Astrocyte (in vitro differentiated cells and primary cell): ENCODE measurements around the gene MEGF11. TPM values are rescaled to one million over a fixed set of nuclear protein-coding genes. Genes with fewer than 3 reads are reported as not detected.

ENCODE experiments used
- DNase-seq: peaks from one replicate; pipeline ENCODE4 v3.0.0-alpha.2; 2010; ENCODE audit warnings: low read depth
- FAIRE-seq: peaks from 2 replicates; lab custom pipeline; 2011; peaks lifted over from hg19 to GRCh38; lab: Jason Lieb, UNC
- H2AFZ ChIP-seq: 2 replicates; pipeline ENCODE4 v1.6.0; 2012; ENCODE audit warnings: low read depth, low read length, inconsistent platforms
- H3K27ac ChIP-seq: 2 replicates; pipeline ENCODE4 v1.5.1; 2011; ENCODE audit warnings: low read depth, low read length, inconsistent platforms
- H3K27me3 ChIP-seq: 2 replicates; pipeline ENCODE4 v1.6.0; 2011; ENCODE audit warnings: low read length, inconsistent platforms; ENCODE audit not compliant: insufficient read depth
- H3K36me3 ChIP-seq: 2 replicates; pipeline ENCODE4 v1.5.1; 2011; ENCODE audit warnings: low read length, inconsistent platforms; ENCODE audit not compliant: insufficient read depth
- H3K4me1 ChIP-seq: 2 replicates; pipeline ENCODE4 v1.5.1; 2011; ENCODE audit warnings: low read length, inconsistent platforms; ENCODE audit not compliant: insufficient read depth
- H3K4me2 ChIP-seq: 2 replicates; pipeline ENCODE4 v1.6.0; 2012; ENCODE audit warnings: low read length, inconsistent platforms
- H3K4me3 ChIP-seq: 2 replicates; pipeline ENCODE4 v1.5.1; 2011; ENCODE audit warnings: low read depth, mild to moderate bottlenecking, low read length, inconsistent platforms; ENCODE audit not compliant: insufficient read depth
- H3K79me2 ChIP-seq: 2 replicates; pipeline ENCODE4 v1.6.0; 2012; ENCODE audit warnings: mild to moderate bottlenecking, low read length, inconsistent platforms; ENCODE audit not compliant: insufficient read depth
- H3K9ac ChIP-seq: 2 replicates; pipeline ENCODE4 v1.6.0; 2012; ENCODE audit warnings: mild to moderate bottlenecking, low read length, inconsistent platforms
- H3K9me3 ChIP-seq: 2 replicates; pipeline ENCODE4 v1.5.1; 2012; ENCODE audit warnings: low read depth, mild to moderate bottlenecking, low read length, inconsistent platforms; ENCODE audit not compliant: insufficient read depth
- H4K20me1 ChIP-seq: 2 replicates; pipeline ENCODE4 v1.6.0; 2012; ENCODE audit warnings: low read length, inconsistent platforms; ENCODE audit not compliant: insufficient read depth
- H3K27ac Mint-ChIP-seq: one replicate; pipeline ENCODE4 v1.8.0; 2021; ENCODE audit warnings: mild to moderate bottlenecking, mixed read lengths; ENCODE audit not compliant: unreplicated experiment
- H3K27me3 Mint-ChIP-seq: one replicate; pipeline ENCODE4 v1.8.0; 2021; ENCODE audit warnings: low read depth, mixed read lengths; ENCODE audit not compliant: unreplicated experiment
- H3K36me3 Mint-ChIP-seq: one replicate; pipeline ENCODE4 v1.8.0; 2021; ENCODE audit warnings: low read depth, mixed read lengths; ENCODE audit not compliant: unreplicated experiment
- H3K4me1 Mint-ChIP-seq: one replicate; pipeline ENCODE4 v1.8.0; 2021; ENCODE audit warnings: low read depth, mixed read lengths; ENCODE audit not compliant: unreplicated experiment
- H3K4me3 Mint-ChIP-seq: one replicate; pipeline ENCODE4 v1.8.0; 2021; ENCODE audit warnings: mild to moderate bottlenecking, moderate library complexity, mixed read lengths; ENCODE audit not compliant: unreplicated experiment
- H3K9me3 Mint-ChIP-seq: one replicate; pipeline ENCODE4 v1.8.0; 2021; ENCODE audit warnings: mild to moderate bottlenecking, mixed read lengths; ENCODE audit not compliant: unreplicated experiment
- EZH2 ChIP-seq: IDR thresholded peaks from 2 replicates; pipeline ENCODE4 v1.6.1; 2012; ENCODE audit warnings: mild to moderate bottlenecking, low read length, inconsistent platforms; ENCODE audit not compliant: insufficient read depth
- total RNA-seq: library from RNA; stranded (reverse); gene quantifications from 2 replicates; pipeline ENCODE4 v1.2.1, GENCODE V29; 2021
- TF ChIP-seq, protein P1 (sequence below): IDR thresholded peaks from 2 replicates; pipeline ENCODE4 v1.5.1; 2011; ENCODE audit warnings: low read depth, mild to moderate bottlenecking, inconsistent platforms, low read length, moderate library complexity; ENCODE audit not compliant: insufficient read depth

MEGF11 gene
- total RNA-seq, 1 donor from 2014 or later: 0.16 TPM

DNA sequence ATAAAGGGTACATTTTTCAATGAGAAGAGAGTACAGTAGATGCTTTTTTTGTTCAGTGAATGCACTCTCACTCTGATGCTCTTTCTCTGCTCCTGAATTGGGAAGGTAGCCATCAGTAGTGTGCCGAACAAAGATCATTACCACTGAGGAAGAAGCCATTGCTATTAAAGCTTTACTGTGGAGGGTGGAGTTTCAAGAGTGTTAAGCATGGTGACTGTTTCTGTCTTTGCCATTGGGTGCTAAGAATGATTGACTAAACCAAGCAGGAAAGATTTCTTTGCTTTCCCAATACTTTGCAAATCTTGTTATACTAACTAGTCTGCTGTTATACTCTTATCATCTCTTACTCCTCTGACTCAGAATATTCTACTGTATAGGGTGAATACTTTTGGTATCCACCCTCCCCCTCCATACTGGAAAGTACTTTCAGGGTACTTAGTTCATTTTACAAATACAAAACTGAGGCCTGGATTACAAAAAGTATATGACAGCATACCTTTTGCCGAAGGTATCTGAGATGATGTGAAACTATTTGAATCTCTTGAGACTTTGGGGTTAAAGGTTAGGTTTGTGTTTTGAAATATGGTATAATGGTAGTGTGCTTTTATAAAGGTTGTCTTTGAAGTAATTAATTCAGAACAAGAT, 382.5 kb downstream of the MEGF11 start:
- Mint-ChIP-seq H3K9me3 (no peaks in the 10 kb centered on the region), H3K4me1 (peaks cover 17% of the 10 kb centered on the region), H3K36me3 (no peaks in the 10 kb centered on the region), H3K4me3 (peak overlapping the region; percentile 98), H3K27ac (peak overlapping the region; percentile 97), H3K27me3 (no peaks in the 10 kb centered on the region)
- TF ChIP-seq, protein P1, sequence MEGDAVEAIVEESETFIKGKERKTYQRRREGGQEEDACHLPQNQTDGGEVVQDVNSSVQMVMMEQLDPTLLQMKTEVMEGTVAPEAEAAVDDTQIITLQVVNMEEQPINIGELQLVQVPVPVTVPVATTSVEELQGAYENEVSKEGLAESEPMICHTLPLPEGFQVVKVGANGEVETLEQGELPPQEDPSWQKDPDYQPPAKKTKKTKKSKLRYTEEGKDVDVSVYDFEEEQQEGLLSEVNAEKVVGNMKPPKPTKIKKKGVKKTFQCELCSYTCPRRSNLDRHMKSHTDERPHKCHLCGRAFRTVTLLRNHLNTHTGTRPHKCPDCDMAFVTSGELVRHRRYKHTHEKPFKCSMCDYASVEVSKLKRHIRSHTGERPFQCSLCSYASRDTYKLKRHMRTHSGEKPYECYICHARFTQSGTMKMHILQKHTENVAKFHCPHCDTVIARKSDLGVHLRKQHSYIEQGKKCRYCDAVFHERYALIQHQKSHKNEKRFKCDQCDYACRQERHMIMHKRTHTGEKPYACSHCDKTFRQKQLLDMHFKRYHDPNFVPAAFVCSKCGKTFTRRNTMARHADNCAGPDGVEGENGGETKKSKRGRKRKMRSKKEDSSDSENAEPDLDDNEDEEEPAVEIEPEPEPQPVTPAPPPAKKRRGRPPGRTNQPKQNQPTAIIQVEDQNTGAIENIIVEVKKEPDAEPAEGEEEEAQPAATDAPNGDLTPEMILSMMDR: no peak
- no peak for TF ChIP-seq EZH2
- H3K9me3 ChIP-seq: no peaks in the 10 kb centered on the region
- H3K4me2 ChIP-seq: peak overlapping the region; percentile 90
- H3K79me2 ChIP-seq: peaks cover 68% of the 10 kb centered on the region
- peaks cover 46% of the 10 kb centered on the region for H4K20me1 ChIP-seq
- no peaks in the 10 kb centered on the region for H3K36me3 ChIP-seq
- DNase-seq (peak; percentile 64), FAIRE-seq (no peak)
- H3K27ac ChIP-seq: peak overlapping the region; percentile 92
- peak overlapping the region; percentile 97 for H3K9ac ChIP-seq
- no peaks in the 10 kb centered on the region for H3K4me1 ChIP-seq
- peak overlapping the region; percentile 99 for H2AFZ ChIP-seq
- H3K27me3 ChIP-seq: no peaks in the 10 kb centered on the region
- peak overlapping the region; percentile 96 for H3K4me3 ChIP-seq

DNA sequence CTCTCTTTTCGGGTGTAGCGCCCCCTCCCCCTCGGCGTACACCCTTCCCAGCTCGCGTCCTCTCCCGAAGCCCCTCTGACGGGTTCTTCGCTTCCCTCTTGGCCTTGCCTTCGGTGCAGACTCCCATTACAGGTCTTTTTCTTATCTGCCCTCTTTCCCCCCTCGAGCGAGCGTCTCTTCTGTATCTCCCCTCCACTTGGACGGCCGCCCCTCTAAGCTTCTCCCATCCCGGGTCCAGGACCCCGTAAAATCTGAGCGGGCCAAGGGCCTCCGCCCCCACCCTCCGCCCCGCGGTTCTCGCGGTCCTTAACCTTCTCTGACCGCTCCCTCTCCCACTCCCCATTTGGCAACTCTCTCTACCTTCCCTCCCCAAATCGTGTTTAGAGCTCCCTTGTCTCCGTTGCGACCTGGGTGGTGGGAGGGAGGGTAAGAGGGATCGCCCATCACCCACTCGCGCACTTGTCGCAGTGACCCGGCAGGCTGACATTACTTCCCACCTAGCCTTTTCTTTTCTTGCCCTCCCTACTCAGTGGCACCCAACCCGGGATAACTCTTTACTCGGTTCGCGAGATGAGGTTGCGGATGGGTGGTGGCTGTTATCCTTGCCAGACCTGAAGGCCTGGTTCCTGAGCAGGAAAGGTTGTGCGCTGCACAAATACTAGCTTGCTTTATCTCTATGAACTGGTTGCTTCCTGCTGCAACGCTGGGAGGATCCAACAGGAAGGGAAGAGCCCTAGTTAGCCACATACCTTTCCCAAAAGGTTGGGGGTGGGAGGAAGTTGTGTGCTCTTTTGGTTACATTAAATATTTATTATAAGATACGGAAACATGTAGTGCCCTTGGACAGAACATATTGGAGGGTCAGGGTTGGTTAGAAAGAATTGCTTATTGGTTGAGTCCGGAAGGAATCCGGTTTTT, 383.3 kb downstream of the MEGF11 start:
- Histone ChIP-seq H3K4me1 (no peaks in the 10 kb centered on the region), H3K4me2 (peak overlapping the region; percentile 90), H3K27me3 (no peaks in the 10 kb centered on the region), H3K79me2 (peaks cover 60% of the 10 kb centered on the region), H2AFZ (peak overlapping the region; percentile 99), H4K20me1 (peaks cover 38% of the 10 kb centered on the region), H3K9me3 (no peaks in the 10 kb centered on the region), H3K36me3 (no peaks in the 10 kb centered on the region), H3K9ac (peak overlapping the region; percentile 97), H3K4me3 (peak overlapping the region; percentile 96), H3K27ac (peak overlapping the region; percentile 92)
- H3K27ac Mint-ChIP-seq: peak overlapping the region; percentile 97
- DNase-seq (peak; percentile 18), FAIRE-seq (no peak)
- no peaks in the 10 kb centered on the region for H3K27me3 Mint-ChIP-seq
- no peaks in the 10 kb centered on the region for H3K36me3 Mint-ChIP-seq
- no peaks in the 10 kb centered on the region for H3K9me3 Mint-ChIP-seq
- TF ChIP-seq EZH2: no peak
- TF ChIP-seq, protein P1: no peak
- H3K4me1 Mint-ChIP-seq: peaks cover 9% of the 10 kb centered on the region
- peak overlapping the region; percentile 98 for H3K4me3 Mint-ChIP-seq
